HepG2 (cell line): ENCODE data around the gene SIGLEC15. TPM values are rescaled to one million over a fixed set of nuclear protein-coding genes. Genes with fewer than 3 reads are reported as not detected.

ENCODE experiments used
- ATAC-seq: fragments of 200-7000 bp; cut with Tn5 transposase; 3 replicates; pipeline ENCODE4 v1.9.1; 2020; ENCODE audit warnings: mild to moderate bottlenecking, moderate library complexity
- BruUV-seq: library from RNA; stranded (reverse); fragments of 400-500 nt; replicated peaks from 2 replicates; lab custom pipeline; 2021; lab: Mats Ljungman, UMichigan
- CTCF ChIA-PET: fragments of 300-600 bp; formaldehyde crosslinking; extraction: SDS; loops from one replicate; lab custom pipeline; 2021; ENCODE audit warnings: low total read pairs, inconsistent platforms, low intra/inter-chr PET ratio; lab: Yijun Ruan, JAX
- POLR2A ChIA-PET: fragments of 350-600 bp; sonication (Branson Sonifier 250); formaldehyde crosslinking; loops from one replicate; lab custom pipeline; 2020; ENCODE audit warnings: antibody characterized with exemption, inconsistent platforms; lab: Yijun Ruan, JAX
- DNase-seq: peaks from one replicate; pipeline ENCODE4 v3.0.0-alpha.2; 2015; ENCODE audit warnings: low spot score
- FAIRE-seq: peaks from 3 replicates; lab custom pipeline; 2011; peaks lifted over from hg19 to GRCh38; lab: Jason Lieb, UNC
- H2AFZ ChIP-seq: one replicate; pipeline ENCODE4 v1.6.1; 2011; ENCODE audit warnings: low read length, inconsistent platforms
- H3K27ac ChIP-seq: fragments of 300-600 bp; 3 replicates; pipeline ENCODE4 v1.8.0; 2011; ENCODE audit warnings: mixed run types, mild to moderate bottlenecking, mixed read lengths, low read length, inconsistent platforms; ENCODE audit not compliant: insufficient read depth; ENCODE audit errors: extremely low read length
- H3K27me3 ChIP-seq, 2 experiments: fragments of 200-600 bp in 1 of 2; 2 replicates in 1 of 2; 3 replicates in 1 of 2; pipeline versions ENCODE4 v1.6.0 to v1.8.0; 2011; ENCODE audit warnings: low read length in 2 of 2, mild to moderate bottlenecking in 2 of 2, moderate library complexity in 2 of 2, inconsistent platforms in 1 of 2; ENCODE audit not compliant: insufficient read depth in 2 of 2, control insufficient read depth in 1 of 2
- H3K36me3 ChIP-seq, 2 experiments: fragments of 200-600 bp in 1 of 2; replicated peaks in 1 of 2; 2 replicates in 1 of 2; 3 replicates in 1 of 2; pipeline versions ENCODE4 v1.5.1 to v1.8.0; 2011; ENCODE audit warnings: low read length in 2 of 2, inconsistent platforms in 1 of 2; ENCODE audit not compliant: insufficient read depth in 2 of 2, control insufficient read depth in 1 of 2
- H3K4me1 ChIP-seq: 2 replicates; pipeline ENCODE4 v1.5.1; 2012; ENCODE audit warnings: low read length, inconsistent platforms; ENCODE audit not compliant: insufficient read depth
- H3K4me2 ChIP-seq: 2 replicates; pipeline ENCODE4 v1.6.0; 2011; ENCODE audit warnings: low read depth, low read length, inconsistent platforms
- H3K4me3 ChIP-seq, 3 experiments: fragments of 200-600 bp in 1 of 3; sonication (generic), shearing (Covaris generic) in 1 of 3; replicated peaks in 1 of 3; 2 replicates each; pipeline ENCODE4 v1.5.1; 2011 to 2016; ENCODE audit warnings: low read length in 3 of 3, inconsistent platforms in 2 of 3, low read depth in 2 of 3, mild to moderate bottlenecking in 2 of 3, control low read depth in 1 of 3, mixed read lengths in 1 of 3; ENCODE audit not compliant: insufficient read depth in 1 of 3
- H3K79me2 ChIP-seq: one replicate; pipeline ENCODE4 v1.6.1; 2011; ENCODE audit warnings: low read length, inconsistent platforms; ENCODE audit not compliant: insufficient read depth
- H3K9ac ChIP-seq: 2 replicates; pipeline ENCODE4 v1.6.0; 2011; ENCODE audit warnings: mild to moderate bottlenecking, low read depth, low read length, inconsistent platforms; ENCODE audit not compliant: insufficient read depth
- H3K9me3 ChIP-seq: 2 replicates; pipeline ENCODE4 v1.5.1; 2012; ENCODE audit warnings: mild to moderate bottlenecking, low read length
- H4K20me1 ChIP-seq: 2 replicates; pipeline ENCODE4 v1.6.0; 2011; ENCODE audit warnings: inconsistent platforms, mild to moderate bottlenecking, low read length, moderate library complexity; ENCODE audit not compliant: insufficient read depth
- BRF2 ChIP-seq: sonication (generic); formaldehyde crosslinking; IDR thresholded peaks from 2 replicates; pipeline ENCODE4 v1.8.1; 2022; ENCODE audit warnings: mild to moderate bottlenecking, missing genetic modification reagents
- CREBL2 ChIP-seq: sonication (generic); formaldehyde crosslinking; IDR thresholded peaks from 2 replicates; pipeline ENCODE4 v1.8.1; 2023; ENCODE audit warnings: missing genetic modification reagents, mild to moderate bottlenecking, borderline replicate concordance
- DZIP1 ChIP-seq: sonication (generic); formaldehyde crosslinking; IDR thresholded peaks from 2 replicates; pipeline ENCODE4 v1.5.0; 2020; ENCODE audit warnings: mild to moderate bottlenecking, missing genetic modification reagents
- HES4 ChIP-seq: sonication (generic); formaldehyde crosslinking; IDR thresholded peaks from 2 replicates; pipeline ENCODE4 v1.9.0; 2021; ENCODE audit warnings: mild to moderate bottlenecking, missing genetic modification reagents, borderline replicate concordance
- HNF1B ChIP-seq: sonication (generic); formaldehyde crosslinking; IDR thresholded peaks from 2 replicates; pipeline ENCODE4 v1.5.1; 2020; ENCODE audit warnings: mild to moderate bottlenecking, moderate library complexity, missing genetic modification reagents
- HNRNPK ChIP-seq: fragments of 200-400 bp; formaldehyde crosslinking; IDR thresholded peaks from 2 replicates; pipeline ENCODE4 v1.6.1; 2018; ENCODE audit warnings: low read length, low read depth, moderate library complexity, mild to moderate bottlenecking; ENCODE audit not compliant: poor library complexity, severe bottlenecking
- KAT7 ChIP-seq: IDR thresholded peaks from 2 replicates; pipeline ENCODE4 v1.6.1; 2018; ENCODE audit warnings: borderline replicate concordance, missing compliant biosample characterization
- MYC ChIP-seq: sonication (generic); formaldehyde crosslinking; IDR thresholded peaks from 2 replicates; pipeline ENCODE4 v1.9.0; 2021; ENCODE audit warnings: missing genetic modification reagents, borderline replicate concordance
- NR1H2 ChIP-seq: sonication (generic); formaldehyde crosslinking; IDR thresholded peaks from 2 replicates; pipeline ENCODE4 v1.8.1; 2022; ENCODE audit warnings: low read depth, missing genetic modification reagents, borderline replicate concordance
- PPARG ChIP-seq: conservative IDR thresholded peaks from 2 replicates; pipeline ENCODE4 v1.6.1; 2016; ENCODE audit warnings: missing biosample characterization, missing genetic modification reagents
- TFAP4 ChIP-seq: sonication (generic); IDR thresholded peaks from 2 replicates; pipeline ENCODE4 v1.6.1; 2016; ENCODE audit warnings: low read depth, borderline replicate concordance
- ZNF234 ChIP-seq: sonication (generic); formaldehyde crosslinking; conservative IDR thresholded peaks from 2 replicates; pipeline ENCODE4 v1.5.1; 2020; ENCODE audit warnings: mild to moderate bottlenecking, missing genetic modification reagents
- ZNF503 ChIP-seq: sonication (generic); formaldehyde crosslinking; IDR thresholded peaks from 2 replicates; pipeline ENCODE4 v1.4.0; 2020; ENCODE audit warnings: missing genetic modification reagents
- WGBS: methylation state at CpG from one replicate; pipeline ENCODE4 v1.1.6; 2017; ENCODE audit warnings: low lambda C conversion rate; 5-methylcytosine and 5-hydroxymethylcytosine counted together
- in situ Hi-C: cut with HindIII; loops from 2 replicates; pipeline ENCODE4 v1.10.0; 2017; ENCODE audit warnings: low pct_unique_long_range_greater_than_20kb; ENCODE audit not compliant: extremely low pct_ligation_motif_present
- intact Hi-C: fragments of 100-400 bp; cut with micrococcal nuclease; formaldehyde crosslinking; loops from one replicate; pipeline ENCODE4 v1.10.0; 2022; ENCODE audit not compliant: unreplicated experiment
- polyA plus RNA-seq, 8 experiments: library from polyadenylated mRNA; depleted of rRNA in 3 of 8; stranded (reverse) in 7 of 8; unstranded in 1 of 8; fragments of >200 nt; fragmentation: Illumina TruSeq in 4 of 8; extraction: Trizol in 4 of 8; gene quantifications; 2 replicates each; pipeline versions ENCODE4 v1.2.1 to v1.2.3, GENCODE V29; 2011 to 2016; ENCODE audit warnings: low read depth in 4 of 8, missing spikeins in 1 of 8, mixed read lengths in 1 of 8; ENCODE audit not compliant: insufficient read depth in 1 of 8
- total RNA-seq, 5 experiments: library from RNA; depleted of rRNA; stranded (reverse); fragments of >200 nt; fragmentation: Illumina TruSeq; extraction: Trizol; gene quantifications; 2 replicates each; pipeline ENCODE4 v1.2.3, GENCODE V29; 2016; ENCODE audit warnings: low read depth in 1 of 5

Gene SIGLEC15
- total and polyA plus RNA-seq, 2 of the 13 experiments (the other 11 are each of a cell fraction or from before 2014, with no cell fraction given): not detected

- H3K9me3 ChIP-seq: no peaks in the 10 kb centered on the region
- no peaks in the 10 kb centered on the region; a peak in 1 of 5 replicates for H3K27me3 ChIP-seq
- CTCF ChIA-PET: no interaction called here
- no peak overlapping the region for H3K9ac ChIP-seq
- intact Hi-C loops: no loop called here
- POLR2A ChIA-PET: no interaction called here
- no peak overlapping the region for H2AFZ ChIP-seq
- no peaks in the 10 kb centered on the region for H3K36me3 ChIP-seq
- no peak overlapping the region for H3K4me3 ChIP-seq
- H3K4me2 ChIP-seq: no peak overlapping the region
- in situ Hi-C loops: no loop called here
- H3K27ac ChIP-seq: no peak overlapping the region
- DNase-seq (no peak), FAIRE-seq (no peak), ATAC-seq (no peak)
- no peaks in the 10 kb centered on the region for H3K79me2 ChIP-seq
- WGBS: 0% methylated on average over 1 of the region's 1 CpG
- no TSS peak for BruUV-seq
- no peaks in the 10 kb centered on the region for H4K20me1 ChIP-seq
- H3K4me1 ChIP-seq: peaks cover 7% of the 10 kb centered on the region; the same call in 1 of the 2 replicates
- TF ChIP-seq MYC (no peak), BRF2 (CRISPR knock-in tag) (no peak), ZNF234 (CRISPR knock-in tag) (no peak), HNRNPK (no peak), TFAP4 (no peak), ZNF503 (CRISPR knock-in tag) (no peak), DZIP1 (CRISPR knock-in tag) (no peak), KAT7 (CRISPR knock-in tag) (no peak), NR1H2 (CRISPR knock-in tag) (no peak), HES4 (CRISPR knock-in tag) (no peak), HNF1B (no peak), PPARG (CRISPR knock-in tag) (no peak), CREBL2 (CRISPR knock-in tag) (no peak)
Observed at GRCh38 chr18:45817543-45817942, 7.9 kb upstream of the SIGLEC15 start.
